Testis (tissue), 3 donors: ENCODE data around the gene DUS2. TPM values are rescaled to one million over a fixed set of nuclear protein-coding genes. Genes with fewer than 3 reads are reported as not detected.

Experiments used
- DNase-seq: peaks from one replicate; pipeline ENCODE4 v3.0.0-alpha.2; 2019
- H3K27ac ChIP-seq, 2 donors: fragments of 200-600 bp; sonication (generic); one replicate each; pipeline ENCODE4 v1.5.1; 2019
- H3K27me3 ChIP-seq: fragments of 200-600 bp; sonication (generic); one replicate; pipeline ENCODE4 v1.5.1; 2019
- H3K36me3 ChIP-seq: fragments of 200-600 bp; sonication (generic); one replicate; pipeline ENCODE4 v1.5.1; 2017; ENCODE audit warnings: low read depth; ENCODE audit errors: missing control alignments
- H3K4me1 ChIP-seq: fragments of 200-600 bp; sonication (generic); one replicate; pipeline ENCODE4 v1.5.1; 2019
- H3K4me3 ChIP-seq, 2 donors: fragments of 200-600 bp; sonication (generic); one replicate each; pipeline ENCODE4 v1.5.1; 2017 to 2019
- H3K9me3 ChIP-seq: fragments of 200-600 bp; sonication (generic); one replicate; pipeline ENCODE4 v1.5.1; 2017
- POLR2A ChIP-seq: fragments of 450-650 bp; IDR thresholded peaks from one replicate; pipeline ENCODE4 v1.6.1; 2017; ENCODE audit warnings: antibody characterized with exemption, mild to moderate bottlenecking, moderate library complexity
- WGBS, 2 donors: methylation state at CpG; one replicate each; pipeline ENCODE4 v1.1.5; 2018; 5-methylcytosine and 5-hydroxymethylcytosine counted together
- intact Hi-C: fragments of 100-400 bp; cut with DNase I; formaldehyde crosslinking; loops from one replicate; pipeline ENCODE4 v1.15.1; 2023; ENCODE audit warnings: low total_unique reads
- polyA plus RNA-seq: library from polyadenylated mRNA; stranded (reverse); fragments of 350-450 nt; fragmentation: Illumina TruSeq; extraction: RNeasy Lipid Tissue Mini Kit (QIAGEN cat#74804); gene quantifications from one replicate; pipeline ENCODE4 v1.2.3, GENCODE V29; 2014; ENCODE audit warnings: low read depth, low replicate concordance; ENCODE audit not compliant: insufficient read depth
- total RNA-seq, 2 donors: library from RNA; depleted of rRNA; stranded (reverse); fragments of >200 nt; gene quantifications; one replicate each; pipeline ENCODE4 v1.2.3, GENCODE V29; 2016
- TF ChIP-seq, protein P1 (sequence below), 3 experiments: fragments of 450-650 bp in 2 of 3; fragments of 200-600 bp in 1 of 3; sonication (generic) in 1 of 3; IDR thresholded peaks; one replicate each; pipeline ENCODE4 v1.5.1; 2016 to 2019; ENCODE audit warnings: antibody characterized with exemption in 3 of 3, mild to moderate bottlenecking in 2 of 3, moderate library complexity in 1 of 3

The DUS2 gene
- total and polyA plus RNA-seq, 3 donors from 2014 or later: 24.6 to 62.5 (median 32.4) TPM

GRCh38 chr16:67999985-68000384 is 23.1 kb upstream of the DUS2 start:
- intact Hi-C loops: no loop called here
- 65 to 88% methylated on average over 2 of the region's 2 CpGs for WGBS, 2 donors
- H3K27ac ChIP-seq: no peak overlapping the region
- H3K4me1 ChIP-seq: no peaks in the 10 kb centered on the region
- H3K9me3 ChIP-seq: no peaks in the 10 kb centered on the region
- no peak for DNase-seq
- no peaks in the 10 kb centered on the region for H3K27me3 ChIP-seq
- TF ChIP-seq, protein P1, sequence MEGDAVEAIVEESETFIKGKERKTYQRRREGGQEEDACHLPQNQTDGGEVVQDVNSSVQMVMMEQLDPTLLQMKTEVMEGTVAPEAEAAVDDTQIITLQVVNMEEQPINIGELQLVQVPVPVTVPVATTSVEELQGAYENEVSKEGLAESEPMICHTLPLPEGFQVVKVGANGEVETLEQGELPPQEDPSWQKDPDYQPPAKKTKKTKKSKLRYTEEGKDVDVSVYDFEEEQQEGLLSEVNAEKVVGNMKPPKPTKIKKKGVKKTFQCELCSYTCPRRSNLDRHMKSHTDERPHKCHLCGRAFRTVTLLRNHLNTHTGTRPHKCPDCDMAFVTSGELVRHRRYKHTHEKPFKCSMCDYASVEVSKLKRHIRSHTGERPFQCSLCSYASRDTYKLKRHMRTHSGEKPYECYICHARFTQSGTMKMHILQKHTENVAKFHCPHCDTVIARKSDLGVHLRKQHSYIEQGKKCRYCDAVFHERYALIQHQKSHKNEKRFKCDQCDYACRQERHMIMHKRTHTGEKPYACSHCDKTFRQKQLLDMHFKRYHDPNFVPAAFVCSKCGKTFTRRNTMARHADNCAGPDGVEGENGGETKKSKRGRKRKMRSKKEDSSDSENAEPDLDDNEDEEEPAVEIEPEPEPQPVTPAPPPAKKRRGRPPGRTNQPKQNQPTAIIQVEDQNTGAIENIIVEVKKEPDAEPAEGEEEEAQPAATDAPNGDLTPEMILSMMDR (IDR thresholded peaks at IDR 0.05): no peak
- TF ChIP-seq POLR2A: no peak
- H3K36me3 ChIP-seq: no peaks in the 10 kb centered on the region
- H3K4me3 ChIP-seq: no peak overlapping the region

DNA sequence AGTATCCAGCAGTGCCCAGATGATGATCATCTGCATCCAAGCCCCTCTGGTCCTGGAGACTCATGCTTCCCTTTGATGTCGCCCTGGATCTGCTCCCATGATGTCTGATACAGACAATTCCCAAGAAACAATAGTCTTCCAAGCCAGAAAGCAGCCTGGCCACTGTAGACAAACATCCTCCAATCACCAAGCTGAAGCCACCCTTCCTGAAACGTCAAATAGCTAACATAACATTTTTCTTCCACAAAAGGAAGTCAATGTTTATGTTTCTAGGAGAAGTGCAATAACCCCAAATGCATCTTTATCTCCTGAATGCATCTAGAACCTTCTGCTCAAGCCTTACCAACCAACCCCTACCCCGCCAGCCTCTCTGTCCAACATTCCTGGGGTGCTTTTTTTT is 22.6 kb upstream of the DUS2 start:
- no peaks in the 10 kb centered on the region for H3K4me1 ChIP-seq
- no peaks in the 10 kb centered on the region for H3K27me3 ChIP-seq
- H3K9me3 ChIP-seq: no peaks in the 10 kb centered on the region
- H3K27ac ChIP-seq: no peak overlapping the region
- no peaks in the 10 kb centered on the region for H3K36me3 ChIP-seq
- WGBS, 2 donors: 54 to 63% methylated on average over 3 of the region's 3 CpGs
- H3K4me3 ChIP-seq: no peak overlapping the region
- TF ChIP-seq, protein P1 (IDR thresholded peaks at IDR 0.05): no peak
- TF ChIP-seq POLR2A: no peak
- intact Hi-C loops: no loop called here
- DNase-seq: no peak

- WGBS, 2 donors: 84 to 89% methylated on average over 4 of the region's 4 CpGs
- Histone ChIP-seq H3K4me3 (no peak overlapping the region), H3K27me3 (no peaks in the 10 kb centered on the region), H3K36me3 (no peaks in the 10 kb centered on the region), H3K9me3 (no peaks in the 10 kb centered on the region), H3K4me1 (no peaks in the 10 kb centered on the region), H3K27ac (no peak overlapping the region)
- intact Hi-C loops: no loop called here
- TF ChIP-seq, protein P1 (IDR thresholded peaks at IDR 0.05): no peak
- no peak for TF ChIP-seq POLR2A
- no peak for DNase-seq
Observed at GRCh38 chr16:68003031-68003430, 20.1 kb upstream of the DUS2 start.

GRCh38 chr16:68005211-68005610 is 17.9 kb upstream of the DUS2 start:
- Histone ChIP-seq H3K9me3 (no peaks in the 10 kb centered on the region), H3K27ac (no peak overlapping the region), H3K36me3 (no peaks in the 10 kb centered on the region), H3K27me3 (no peaks in the 10 kb centered on the region), H3K4me3 (no peak overlapping the region), H3K4me1 (no peaks in the 10 kb centered on the region)
- DNase-seq: no peak
- TF ChIP-seq, protein P1 (IDR thresholded peaks at IDR 0.05): no peak
- TF ChIP-seq POLR2A: no peak
- 88 to 93% methylated on average over 9 of the region's 9 CpGs for WGBS, 2 donors
- intact Hi-C loops: no loop called here

DNA sequence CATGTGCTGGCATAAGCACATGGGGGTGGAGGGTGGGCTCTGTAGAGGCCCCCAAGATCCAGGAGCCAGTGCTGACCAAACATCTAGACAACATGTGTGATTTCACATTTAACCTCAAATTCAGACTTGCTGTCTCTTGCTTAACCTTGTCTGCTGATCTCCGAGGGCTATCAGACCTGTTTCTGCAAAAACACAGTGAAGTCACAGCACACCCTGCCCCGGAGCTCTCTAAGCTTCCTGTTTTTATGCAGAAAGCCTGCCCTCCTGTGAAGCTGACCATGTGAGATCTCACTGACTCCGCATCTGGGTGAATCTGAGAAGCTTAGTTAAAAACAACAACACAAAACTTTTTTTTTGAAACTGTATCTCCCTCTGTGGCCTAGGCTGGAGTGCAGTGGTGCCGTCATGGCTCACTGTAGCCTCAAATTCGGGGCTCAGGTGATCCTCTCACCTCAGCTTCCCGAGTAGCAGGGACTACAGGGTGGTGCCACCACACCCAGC is 17.2 kb upstream of the DUS2 start:
- 59 to 67% methylated on average over 6 of the region's 6 CpGs for WGBS, 2 donors
- DNase-seq: peak; percentile 49
- peak overlapping the region in 1 of 2 donors; percentile 3 for H3K27ac ChIP-seq
- no peak overlapping the region for H3K4me3 ChIP-seq
- no peaks in the 10 kb centered on the region for H3K27me3 ChIP-seq
- H3K9me3 ChIP-seq: no peaks in the 10 kb centered on the region
- intact Hi-C loops: no loop called here
- TF ChIP-seq, protein P1 (IDR thresholded peaks at IDR 0.05): no peak
- no peak for TF ChIP-seq POLR2A
- H3K36me3 ChIP-seq: no peaks in the 10 kb centered on the region
- no peaks in the 10 kb centered on the region for H3K4me1 ChIP-seq
